ENCODE data around the gene DRC1.

Gene DRC1

GRCh38 chr2:26422947-26423629, 21.4 kb downstream of the DRC1 start:
- no peak for DNase-seq (ENCODE audit: low read depth, low spot score)

GRCh38 chr2:26423750-26424149, 22.0 kb downstream of the DRC1 start:
- no peak for TF ChIP-seq CTCF (IDR thresholded peaks at IDR 0.05; ENCODE audit: insufficient read depth, low read length, missing control alignments)
- ChIA-PET CTCF (no interaction called here), POLR2A (no interaction called here)
- no peak for DNase-seq (ENCODE audit: low read depth, low spot score)
- no peak overlapping the region for H3K4me3 ChIP-seq (ENCODE audit: low read depth, low read length)

More at GRCh38 chr2:26422947-26423629, 21.4 kb downstream of the DRC1 start:
- TF ChIP-seq CTCF (IDR thresholded peaks at IDR 0.05; ENCODE audit: insufficient read depth, low read length, missing control alignments): no peak
- POLR2A ChIA-PET: no interaction called here
- CTCF ChIA-PET: interaction anchor here (1.7 kb wide), 1 partner anchor 9 kb away, joined by 5 read pairs; no protein-coding TSS in a partner anchor
- no peak overlapping the region for H3K4me3 ChIP-seq (ENCODE audit: low read depth, low read length)

- no peak overlapping the region for H3K4me3 ChIP-seq (ENCODE audit: low read depth, low read length)
- TF ChIP-seq CTCF (IDR thresholded peaks at IDR 0.05; ENCODE audit: insufficient read depth, low read length, missing control alignments): no peak
- CTCF ChIA-PET: no interaction called here
- no peak for DNase-seq (ENCODE audit: low read depth, low spot score)
- POLR2A ChIA-PET: no interaction called here
Measured at GRCh38 chr2:26424221-26424620, 22.5 kb downstream of the DRC1 start.

GRCh38 chr2:26428846-26429245, 27.1 kb downstream of the DRC1 start:
- no peak overlapping the region for H3K4me3 ChIP-seq (ENCODE audit: low read depth, low read length)
- TF ChIP-seq CTCF (IDR thresholded peaks at IDR 0.05; ENCODE audit: insufficient read depth, low read length, missing control alignments): no peak
- no peak for DNase-seq (ENCODE audit: low read depth, low spot score)
- ChIA-PET POLR2A (no interaction called here), CTCF (no interaction called here)

- POLR2A ChIA-PET: no interaction called here
Measured at GRCh38 chr2:26429779-26430578, 28.3 kb downstream of the DRC1 start.

More at GRCh38 chr2:26429779-26430578, 28.3 kb downstream of the DRC1 start:
- TF ChIP-seq CTCF (IDR thresholded peaks at IDR 0.05; ENCODE audit: insufficient read depth, low read length, missing control alignments): no peak
- CTCF ChIA-PET: no interaction called here
- no peak overlapping the region for H3K4me3 ChIP-seq (ENCODE audit: low read depth, low read length)
- DNase-seq (ENCODE audit: low read depth, low spot score): no peak

Measured in AG04449 (cell line).